HuH-7 (cell line): ENCODE results near the gene HPS1.
A peak's percentile ranks its signal among the peaks of the same experiment; 100 is the strongest.

ENCODE experiments used
- DNase-seq: peaks from one replicate; pipeline ENCODE4 v3.0.0; 2011; ENCODE audit warnings: low spot score

Gene HPS1

DNA sequence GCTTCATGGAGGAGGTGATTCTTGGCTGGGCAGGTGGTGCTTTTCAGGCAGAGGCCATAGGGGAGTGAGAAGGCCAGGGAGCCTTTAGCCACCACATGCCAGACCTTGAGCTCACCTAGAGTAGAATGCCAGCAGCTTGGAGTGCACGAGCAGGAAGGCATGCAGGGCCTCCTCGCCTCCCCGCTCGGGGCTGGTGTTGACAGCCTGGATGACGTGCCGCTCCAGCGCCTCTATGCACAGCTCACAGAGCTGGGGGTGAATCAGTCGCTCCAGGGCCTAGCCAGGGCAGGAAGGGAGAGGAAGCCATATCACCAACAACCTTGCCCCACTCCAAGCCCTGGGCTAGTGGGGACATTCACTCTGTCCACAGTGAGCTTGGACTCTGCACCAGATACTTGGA lies 15.7 kb downstream of the HPS1 start:
- DNase-seq = no peak

DNA sequence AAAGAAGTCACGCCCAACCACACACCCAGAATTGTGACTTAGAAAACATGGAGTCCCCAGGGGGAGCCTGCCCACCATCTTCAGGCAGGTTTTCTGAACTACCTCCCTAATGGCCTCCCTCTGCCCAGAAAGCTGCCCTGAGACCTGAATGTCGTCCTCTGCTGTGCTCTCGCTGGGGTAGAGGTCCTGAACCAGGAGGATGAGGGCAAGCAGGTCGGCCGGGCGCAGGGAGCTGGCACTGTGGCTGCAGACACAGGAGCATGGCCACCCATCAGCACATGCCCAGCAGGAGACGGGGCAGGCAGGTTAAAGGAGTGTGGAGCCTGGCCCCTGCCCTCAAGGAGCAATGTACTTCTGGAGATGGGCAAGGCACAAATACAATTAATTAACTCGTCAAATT lies 16.3 kb downstream of the HPS1 start:
- DNase-seq = no peak

DNA sequence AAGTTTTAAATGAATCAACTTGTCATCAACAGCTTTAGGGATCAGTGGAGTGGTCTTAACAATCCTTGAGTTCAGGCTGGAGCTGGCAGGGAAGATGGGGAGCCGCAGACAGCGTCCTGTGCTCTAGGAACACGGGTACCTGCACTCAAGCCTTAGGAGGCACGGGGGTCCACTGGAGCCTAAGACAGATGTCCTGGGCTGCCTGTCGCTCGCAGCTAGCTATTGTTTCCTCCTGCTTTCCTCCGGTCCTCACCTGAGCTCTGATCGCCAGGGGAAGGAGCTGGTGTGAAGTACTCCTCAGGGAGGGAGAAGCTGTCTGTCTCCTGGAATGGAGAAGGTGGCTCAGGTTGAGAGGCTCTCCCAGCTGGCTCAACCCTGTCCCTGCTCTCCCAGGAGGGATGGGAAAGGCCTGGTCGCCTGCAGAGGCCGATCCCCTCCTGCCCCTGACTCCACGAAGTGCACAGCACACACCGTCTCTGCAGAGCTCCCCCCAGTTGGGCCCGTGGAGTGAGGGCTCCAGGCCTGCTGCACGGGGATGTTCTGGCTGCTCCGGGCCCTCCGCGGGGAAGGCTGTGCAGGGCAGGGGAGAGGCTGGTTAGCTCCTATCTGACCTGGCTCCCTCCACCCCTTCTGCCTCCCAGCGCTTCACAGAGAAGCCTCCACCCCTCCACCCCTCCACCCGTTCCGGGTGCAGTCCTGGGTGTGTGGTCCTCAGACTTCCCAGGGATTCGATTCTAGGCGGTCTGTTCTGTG lies 17.2 kb downstream of the HPS1 start:
- no peak for DNase-seq

DNA sequence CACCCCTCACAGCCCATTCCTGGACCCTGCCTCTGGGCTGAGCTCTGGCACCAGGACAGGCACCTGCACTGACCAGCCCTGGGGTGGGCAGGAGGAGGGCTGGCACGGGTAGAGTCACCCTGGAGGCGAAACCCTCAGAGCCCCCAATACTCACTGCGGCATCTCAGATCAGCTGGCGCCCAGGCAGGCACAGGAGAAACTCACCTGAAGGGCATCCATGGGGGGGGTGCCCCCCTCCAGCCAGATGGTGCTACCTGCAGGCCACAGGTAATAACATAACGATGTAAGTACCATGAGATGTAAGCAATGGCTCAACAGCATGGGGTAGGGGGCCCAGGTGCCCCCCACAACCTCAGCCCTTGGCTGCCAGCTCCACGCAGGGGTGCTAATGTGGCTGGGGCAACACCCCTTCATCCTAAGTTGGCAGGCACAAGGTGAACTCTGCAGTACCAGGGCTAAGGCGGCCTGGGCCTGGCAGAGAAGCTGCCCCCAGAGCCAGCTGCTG lies 19.7 kb downstream of the HPS1 start:
- DNase-seq = no peak

DNA sequence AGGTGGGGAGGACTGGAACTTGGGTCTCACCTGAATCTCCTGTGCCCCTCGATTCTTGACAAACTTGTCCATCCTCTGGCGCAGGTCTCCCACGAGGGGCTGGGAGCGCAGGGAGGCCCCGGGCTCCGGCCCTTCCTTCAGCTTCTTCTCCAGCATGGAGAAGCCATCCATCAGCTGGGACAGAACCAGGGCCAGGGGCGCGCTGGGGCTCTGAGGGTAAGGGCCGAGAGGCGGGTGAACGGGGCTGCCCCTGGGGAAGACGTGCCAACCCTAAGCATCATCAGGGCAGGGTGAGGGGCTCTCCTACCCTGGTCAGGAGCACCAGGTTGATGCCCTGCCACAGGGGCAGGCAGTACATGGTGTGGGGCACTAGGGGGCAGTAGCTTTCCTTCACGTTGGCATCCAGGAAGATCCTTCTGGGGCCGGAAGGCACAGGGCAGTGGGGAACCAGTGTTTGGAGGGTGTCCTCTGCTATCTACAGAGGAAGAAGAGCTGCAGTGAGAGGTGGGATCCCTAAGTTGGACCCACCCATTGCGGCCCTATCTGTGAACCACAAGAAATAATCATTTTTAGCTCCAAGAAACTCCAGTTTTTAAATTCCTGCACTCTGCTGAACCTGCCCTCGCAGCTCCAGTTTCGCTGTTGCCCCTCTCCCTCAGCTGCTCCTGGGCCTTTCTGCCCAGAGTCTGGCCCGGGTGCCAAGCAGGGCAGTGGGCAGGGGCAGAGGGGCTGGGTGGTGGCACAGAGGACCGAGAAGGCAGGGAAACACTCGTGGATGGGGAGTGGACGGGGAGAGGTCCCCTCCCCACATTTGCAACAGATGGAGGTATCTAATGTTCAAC lies 21.0 kb downstream of the HPS1 start:
- peak; percentile 82 for DNase-seq

DNA sequence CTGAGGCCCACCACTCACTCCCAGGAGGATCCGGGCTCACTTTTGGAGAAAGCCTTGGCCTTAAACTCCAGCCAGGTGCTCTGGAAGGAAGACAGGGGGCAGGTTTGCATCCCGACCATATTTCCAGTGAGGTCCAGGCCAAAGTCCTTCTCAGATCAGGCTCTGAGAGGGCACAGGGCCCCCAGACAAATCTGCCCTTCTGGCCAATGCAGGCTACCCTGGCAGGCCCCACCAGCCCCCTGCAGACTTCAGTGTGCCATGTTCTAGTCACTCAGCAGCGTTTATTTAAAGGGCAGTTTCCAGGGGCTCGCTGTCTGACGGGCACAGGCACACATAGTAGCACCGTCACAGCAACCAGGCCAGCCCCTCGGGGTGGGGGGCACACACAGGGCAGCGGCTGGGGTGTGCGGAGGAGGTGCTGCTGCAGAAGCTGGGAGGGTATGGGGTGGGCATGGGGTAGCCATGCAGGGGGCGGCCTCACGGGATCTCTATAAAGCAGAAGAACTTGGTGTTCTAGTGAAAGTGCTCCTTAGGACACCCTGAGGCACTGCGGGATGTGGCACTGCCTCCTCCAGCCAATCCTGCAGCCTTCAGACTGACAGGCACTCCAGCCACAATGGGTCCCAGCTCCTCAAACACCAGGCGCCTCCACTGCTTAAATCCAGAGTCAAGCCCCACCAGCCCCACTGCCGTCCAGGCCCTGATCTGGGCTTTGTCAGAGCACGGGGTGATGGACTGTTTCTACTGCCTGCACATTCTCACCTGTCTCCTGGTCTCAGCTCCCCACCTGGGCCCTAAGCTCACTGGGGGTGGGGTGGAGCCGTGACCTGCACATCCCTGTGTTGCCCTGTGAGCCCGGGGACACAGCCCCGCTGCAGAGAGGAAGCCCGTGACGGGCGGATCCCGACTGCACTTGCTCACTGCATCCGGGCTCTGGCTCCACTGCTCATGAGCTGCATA lies 22.2 kb downstream of the HPS1 start:
- no peak for DNase-seq

DNA sequence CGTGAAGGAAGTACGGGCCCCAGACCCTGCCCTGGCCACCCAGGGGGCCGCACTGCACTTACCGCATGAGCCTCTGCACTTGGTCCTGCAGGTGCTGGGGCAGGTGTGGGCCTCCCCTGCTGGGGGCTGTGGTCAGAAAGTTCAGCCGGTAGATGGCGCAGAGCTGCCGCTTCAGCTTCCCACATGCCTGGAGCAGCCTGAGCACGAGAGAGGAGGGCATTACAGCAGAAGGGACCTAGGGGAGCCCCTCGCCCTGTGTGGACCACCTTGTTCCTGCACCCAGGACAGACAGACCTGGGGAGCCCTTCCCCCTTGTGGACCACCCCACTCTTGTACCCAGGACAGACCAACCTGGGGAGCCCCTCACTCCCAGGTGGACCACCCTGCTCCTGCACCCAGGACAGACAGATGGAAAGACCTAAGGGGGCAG lies 23.0 kb downstream of the HPS1 start:
- peak; percentile 78 for DNase-seq

DNA sequence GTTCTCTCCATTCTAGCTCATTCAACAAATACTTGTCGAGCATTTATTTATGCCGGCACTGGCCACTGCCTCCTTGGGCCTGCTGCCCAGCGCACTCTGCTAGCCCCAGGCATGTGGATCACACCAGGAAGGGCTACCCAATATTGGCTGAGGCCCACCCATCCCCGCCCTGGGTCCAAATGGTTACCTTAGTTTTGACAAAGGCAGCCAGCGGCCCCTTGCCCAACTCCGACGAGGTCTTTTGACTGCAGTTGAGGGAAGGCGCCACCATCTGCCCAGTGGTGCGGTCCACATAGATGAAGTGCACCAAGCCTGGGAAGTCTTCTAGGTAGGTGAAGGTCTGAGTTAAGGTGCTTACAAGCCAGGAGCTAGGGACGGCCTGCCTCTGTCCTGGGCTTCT lies 24.6 kb downstream of the HPS1 start:
- DNase-seq = no peak

DNA sequence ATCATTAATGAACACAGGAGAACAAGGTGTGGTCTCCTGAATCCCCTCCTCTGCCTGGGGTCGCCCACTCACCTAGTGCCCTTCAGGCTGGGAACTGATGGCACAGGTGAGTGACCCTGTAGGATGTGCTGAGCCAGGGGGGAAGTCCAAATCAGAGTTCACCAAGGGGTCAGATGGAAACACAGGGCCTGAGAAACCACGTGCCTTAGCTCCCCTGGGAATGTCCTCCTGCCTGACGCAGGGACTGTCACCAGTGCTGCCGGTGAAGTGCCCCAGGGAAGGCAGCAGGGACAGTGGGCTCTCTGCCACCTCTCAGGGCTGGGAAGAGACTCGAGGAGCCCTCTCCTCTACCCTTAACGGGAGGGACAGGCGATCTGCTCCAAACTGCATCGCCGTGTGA lies 25.9 kb downstream of the HPS1 start:
- DNase-seq = no peak

DNA sequence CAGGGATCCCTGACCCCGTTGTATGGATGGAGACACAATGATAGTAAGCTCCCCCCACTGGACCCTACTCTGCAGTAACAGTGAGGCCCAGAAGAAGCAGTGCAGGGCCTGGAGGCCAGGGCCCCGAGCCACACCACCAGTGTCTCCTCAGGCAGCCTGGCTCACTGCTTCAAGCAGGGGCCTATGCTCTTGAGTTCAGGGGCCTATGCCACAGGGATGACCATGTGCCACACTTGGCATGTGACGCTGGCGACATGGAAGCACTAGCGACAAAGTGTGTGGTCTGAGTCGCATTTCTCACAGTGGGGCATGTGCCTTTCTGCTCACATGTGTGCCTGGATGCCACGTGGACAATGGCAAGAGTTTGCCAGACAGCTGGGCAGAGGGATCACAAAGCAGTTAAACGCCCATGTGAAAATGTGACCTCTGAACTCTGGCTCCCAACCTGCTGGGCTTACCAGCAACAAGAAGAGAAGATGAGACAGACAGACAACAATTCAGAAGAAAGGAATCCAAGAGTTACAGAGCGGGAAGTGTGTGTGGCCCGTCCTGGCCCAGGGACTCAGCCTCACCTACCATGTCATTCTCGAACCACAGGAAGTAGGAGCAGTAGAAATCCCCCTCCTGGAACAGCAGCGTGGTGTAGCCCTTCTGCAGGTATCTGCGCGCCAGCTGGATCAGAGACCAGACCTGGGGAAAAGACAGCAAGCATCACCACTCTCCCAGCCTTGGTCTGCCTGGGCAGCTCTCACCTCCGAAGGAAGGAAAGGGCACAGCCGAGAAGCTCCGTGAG lies 27.1 kb downstream of the HPS1 start:
- DNase-seq = no peak

DNA sequence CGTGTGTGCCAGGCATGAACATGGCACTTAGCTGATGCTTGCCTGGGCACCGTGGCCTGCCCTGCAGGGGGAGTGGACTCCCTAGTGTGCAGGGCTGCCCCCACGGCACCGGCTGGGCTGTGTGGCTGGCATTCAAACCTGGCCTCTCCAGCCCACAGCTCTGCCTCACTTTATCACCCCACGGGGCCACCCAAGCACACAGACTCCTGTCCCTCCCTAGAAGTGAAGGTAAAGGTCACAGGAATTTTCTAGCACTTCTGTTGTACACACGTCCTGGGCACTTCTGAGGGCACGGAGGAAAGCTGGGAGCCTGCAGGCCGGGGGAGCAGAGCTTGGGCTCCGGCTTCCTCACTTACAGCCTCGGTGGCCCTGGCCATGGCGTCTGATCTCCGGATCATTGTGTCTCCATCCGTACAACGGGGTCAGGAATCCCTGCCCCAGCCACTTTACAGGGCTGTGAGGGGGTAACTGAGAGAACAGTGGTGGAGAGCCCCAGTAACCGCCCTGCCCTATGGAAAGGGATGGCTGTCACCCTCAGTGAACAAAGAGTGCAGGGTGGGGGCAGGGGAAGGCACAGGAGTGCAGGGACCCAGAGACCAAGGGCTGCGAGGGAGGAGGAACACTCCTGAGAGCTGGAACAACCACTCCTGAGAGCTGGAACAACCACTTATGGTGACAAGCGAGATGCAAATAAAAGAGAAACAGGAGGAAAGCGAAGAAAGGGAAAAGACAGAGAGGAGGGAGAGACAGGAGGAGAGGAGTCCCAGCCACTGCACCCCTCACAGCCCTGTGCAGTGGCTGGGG lies 27.9 kb downstream of the HPS1 start:
- DNase-seq = no peak

DNA sequence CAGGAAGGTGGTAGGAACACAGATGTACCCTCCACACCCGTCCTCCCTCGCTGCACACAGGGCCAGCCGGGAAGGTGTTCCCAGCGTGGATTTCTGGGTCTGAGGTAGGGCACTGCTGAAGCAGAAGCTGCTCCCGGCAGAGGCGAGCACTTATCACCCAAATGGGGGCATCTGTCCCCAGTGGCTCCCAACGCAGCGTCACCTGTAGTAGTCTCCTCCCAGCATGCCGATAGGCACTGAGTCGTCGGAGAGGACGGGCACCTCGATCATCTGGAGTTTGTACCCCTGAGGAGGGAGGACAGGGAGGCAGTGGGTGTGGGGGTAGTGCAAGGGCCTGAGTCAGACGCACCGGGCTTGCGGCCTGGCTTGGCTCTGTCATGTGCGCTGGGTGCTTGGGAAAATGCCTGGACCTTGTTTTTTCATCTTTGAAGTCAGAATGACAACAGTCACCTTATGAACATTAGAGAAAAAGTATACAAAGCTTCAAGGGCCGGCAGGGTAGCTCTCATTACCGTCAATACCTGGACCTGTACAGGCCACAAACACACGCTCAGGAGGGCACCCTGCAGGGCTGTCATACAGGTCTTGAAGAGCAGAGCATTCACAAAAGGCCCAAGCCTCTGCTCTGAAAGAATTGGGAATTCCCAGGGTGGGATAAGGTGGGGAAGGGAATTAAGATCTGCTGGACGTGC lies 28.6 kb downstream of the HPS1 start:
- DNase-seq = no peak

DNA sequence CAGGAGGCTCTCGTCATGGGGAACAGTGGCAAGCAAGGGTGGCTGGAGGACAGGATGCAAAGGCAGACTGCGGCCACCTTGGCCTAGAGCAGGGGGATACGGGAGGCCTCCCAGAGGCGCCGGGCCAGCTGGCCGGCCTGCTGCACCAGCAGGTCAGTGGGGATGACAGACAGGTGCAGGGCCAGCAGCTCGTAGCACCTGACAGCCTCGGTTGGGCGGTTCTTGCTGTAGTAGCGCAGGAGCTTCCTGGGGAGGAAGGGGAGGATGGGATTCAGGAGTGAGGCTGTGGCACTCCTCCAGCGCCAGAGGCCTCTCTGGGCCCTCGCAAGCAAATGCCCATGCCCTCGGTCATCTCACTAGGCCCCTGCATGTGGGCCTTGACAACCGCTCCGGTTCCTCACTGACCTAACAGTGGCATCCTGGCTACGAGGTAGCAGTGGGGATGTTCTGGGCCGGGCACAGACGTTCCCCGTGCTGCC lies 29.2 kb downstream of the HPS1 start:
- no peak for DNase-seq

DNA sequence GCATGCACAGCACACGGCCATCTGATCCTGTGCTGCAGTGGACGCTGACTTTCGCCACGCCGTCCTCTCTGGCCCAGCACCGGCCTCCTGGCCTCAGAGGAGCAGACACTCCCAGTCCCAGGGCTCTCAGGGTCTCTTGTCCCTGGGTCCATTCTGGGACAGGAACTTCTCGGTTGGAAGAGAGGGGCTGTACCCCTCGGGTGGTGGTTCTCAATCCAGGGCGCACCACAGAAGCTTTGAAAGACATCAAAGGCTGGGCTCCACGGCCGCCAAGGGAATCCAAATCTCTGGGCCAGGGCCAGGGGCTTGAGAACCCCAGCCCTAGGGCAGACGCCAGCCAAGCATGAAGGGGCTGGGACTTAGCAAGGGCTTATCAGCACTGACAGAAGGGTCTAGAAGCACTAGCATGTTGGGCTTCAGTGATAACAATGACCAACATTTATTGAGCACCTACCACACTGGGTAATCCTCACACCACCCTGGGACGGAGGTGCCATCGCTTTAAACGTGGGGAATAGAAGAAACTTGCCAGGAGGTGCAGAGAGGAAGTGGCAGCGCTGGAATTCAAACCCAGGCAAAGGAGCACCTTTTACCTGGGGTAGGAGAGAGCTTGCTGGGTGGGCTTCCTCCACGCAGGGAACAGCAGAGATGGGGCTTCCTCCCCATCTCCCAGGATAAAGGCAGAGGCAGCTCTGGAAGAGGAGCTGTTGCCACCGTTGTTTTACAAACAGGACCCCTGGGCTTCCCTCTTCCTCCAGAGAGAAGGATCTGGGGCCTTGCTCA lies 29.9 kb downstream of the HPS1 start:
- no peak for DNase-seq

DNA sequence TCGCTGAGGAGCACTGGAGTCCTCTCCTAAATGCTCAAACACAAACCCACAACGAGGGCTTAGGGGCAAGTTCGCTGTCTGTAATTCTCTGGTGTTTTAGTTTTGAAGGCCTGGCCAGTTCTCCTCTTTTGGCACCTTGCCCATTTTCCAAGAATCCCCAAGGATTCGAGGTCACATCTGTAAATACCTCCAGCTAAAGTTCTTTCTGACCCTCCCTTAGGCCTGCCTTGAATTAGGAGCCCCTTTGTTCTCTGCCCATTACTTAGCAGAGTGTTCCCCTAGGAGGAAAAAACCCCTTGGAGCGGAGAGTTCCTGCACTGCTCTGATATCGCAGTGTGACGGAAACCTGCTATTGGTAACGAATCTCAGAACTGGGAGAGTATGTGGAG lies 31.0 kb downstream of the HPS1 start:
- DNase-seq = no peak

DNA sequence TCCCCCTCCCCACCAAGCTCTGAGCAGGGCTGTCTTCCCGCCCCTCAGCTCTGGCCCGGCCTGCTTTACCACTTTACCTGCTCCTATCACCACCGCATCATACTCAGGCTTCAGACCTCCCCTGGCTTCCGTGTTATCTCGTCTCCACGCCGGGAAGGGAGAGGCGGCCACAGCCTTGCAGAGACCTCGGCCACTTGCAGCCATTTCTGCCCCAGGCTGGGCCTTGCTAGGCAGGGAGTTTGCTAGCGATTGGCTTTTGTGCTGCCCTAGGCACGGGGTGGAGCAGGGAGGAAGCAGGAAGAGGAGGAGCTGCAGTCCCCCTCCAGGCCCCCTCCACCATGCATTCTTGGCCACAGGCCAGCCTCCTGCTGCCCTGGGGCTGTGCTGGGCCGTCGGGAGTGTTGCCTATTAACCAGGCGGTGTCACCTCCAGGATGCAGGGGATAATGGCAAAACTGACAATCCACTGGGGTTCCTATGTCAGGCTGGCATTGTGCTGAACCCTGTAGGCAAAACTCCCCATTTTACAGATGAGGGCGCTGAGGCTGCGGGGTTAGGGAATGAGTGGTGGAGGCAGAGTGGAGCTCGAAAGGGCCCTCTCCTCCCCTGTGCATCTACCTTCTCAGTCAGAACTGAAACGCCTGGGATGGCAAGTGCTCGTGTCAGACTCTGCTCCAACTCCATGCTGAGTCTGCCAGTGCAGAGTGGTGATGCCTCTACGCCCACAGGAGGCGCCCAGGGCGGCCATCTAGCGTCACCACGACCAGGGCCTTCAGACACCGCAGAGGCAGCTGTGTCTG lies 31.6 kb downstream of the HPS1 start, which contains the start of gene PYROXD2:
PYROXD2 (minus strand) TSS at position 251 of the 799 bp plus-strand sequence; CDS start at position 204, 47 bp downstream.
- DNase-seq = peak; percentile 63

DNA sequence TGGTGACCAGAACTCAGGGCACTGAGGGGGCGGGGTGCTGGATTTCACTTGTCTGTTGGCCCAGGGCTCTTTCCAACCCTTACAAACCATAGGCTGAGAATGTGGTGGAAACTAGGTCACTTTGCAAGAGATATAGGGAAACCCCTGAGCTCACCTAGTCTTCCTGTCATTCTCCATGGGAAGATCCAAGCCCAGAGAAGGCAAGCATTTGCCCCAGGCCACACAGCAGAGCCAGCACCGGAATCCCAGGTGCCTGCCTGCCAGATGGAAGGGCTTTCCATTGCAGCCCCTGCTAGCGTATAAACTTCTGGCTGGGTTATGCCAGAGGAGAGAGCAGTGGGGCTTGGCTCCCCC lies 32.2 kb downstream of the HPS1 start:
- DNase-seq = no peak

DNA sequence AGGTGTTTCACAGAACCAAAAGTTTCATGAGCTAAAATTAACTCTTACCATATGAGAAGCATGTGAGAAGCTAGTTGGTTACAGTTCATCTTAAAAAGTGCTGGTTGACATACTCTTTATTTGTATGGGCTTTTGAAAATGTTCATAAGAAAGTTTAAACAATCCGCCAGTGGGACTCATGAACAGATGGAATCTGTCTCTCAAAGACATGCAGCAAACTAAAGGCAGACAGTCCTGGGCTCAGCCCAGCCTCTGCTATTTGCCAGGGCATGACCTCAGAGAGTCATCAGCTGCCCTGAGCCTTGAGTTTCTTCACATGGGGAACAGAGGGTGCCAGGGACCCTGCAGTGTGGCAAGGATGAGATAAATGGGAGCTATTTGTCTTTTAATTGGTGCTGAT lies 35.0 kb downstream of the HPS1 start:
- no peak for DNase-seq
